ENCODE measurements around the gene ASPSCR1. TPM values are rescaled to one million over a fixed set of nuclear protein-coding genes. Genes with fewer than 3 reads are reported as not detected.

Gene ASPSCR1
- total and polyA plus RNA-seq, 2 of the 4 experiments (the other 2 are of a cell fraction) = 7.2 to 17.2 TPM

GRCh38 chr17:81940538-81941483 lies 36.6 kb upstream of the ASPSCR1 start:
- H3K9ac ChIP-seq (ENCODE audit: low read depth, low read length) = no peak overlapping the region
- 89% methylated on average over 46 of the region's 56 CpGs; no CpG with 5 or more reads in 1 of the 2 experiments for WGBS, 2 experiments (ENCODE audit: extremely low coverage in 2 of 2, insufficient read length in 1 of 2)

More at GRCh38 chr17:81940538-81941483, 36.6 kb upstream of the ASPSCR1 start:
- ATAC-seq (ENCODE audit: low read depth) (no peak), DNase-seq (no peak)
- in situ Hi-C loops (cut with MboI; ENCODE audit: low sequenced_read_pairs) = no loop called here
- TF ChIP-seq USF2 (IDR thresholded peaks at IDR 0.05; ENCODE audit: low read depth, low read length) = no peak
- no peak for TF ChIP-seq CTCF (conservative IDR thresholded peaks at IDR 0.05; ENCODE audit: low read depth, low read length)
- TF ChIP-seq RCOR1 (IDR thresholded peaks at IDR 0.05; ENCODE audit: insufficient replicate concordance, low read length) = no peak
- TF ChIP-seq POLR2A (IDR thresholded peaks at IDR 0.05; ENCODE audit: low read depth, low read length) = no peak
- no peak for TF ChIP-seq BHLHE40 (IDR thresholded peaks at IDR 0.05; ENCODE audit: low read depth, low read length)
- no peak for TF ChIP-seq NFE2L2 (IDR thresholded peaks at IDR 0.05; ENCODE audit: low read depth, low read length)
- TF ChIP-seq SMC3 (IDR thresholded peaks at IDR 0.05; ENCODE audit: low read depth, low read length) = no peak
- TF ChIP-seq RAD21 (IDR thresholded peaks at IDR 0.05; ENCODE audit: low read length) = no peak
- TF ChIP-seq RFX5 (IDR thresholded peaks at IDR 0.05; ENCODE audit: low read depth, low read length) = no peak
- TF ChIP-seq MAZ (IDR thresholded peaks at IDR 0.05; ENCODE audit: borderline replicate concordance, low read depth, low read length) = no peak
- TF ChIP-seq FOS (IDR thresholded peaks at IDR 0.05; ENCODE audit: low read depth, low read length) = no peak
- no peak for TF ChIP-seq CEBPB (IDR thresholded peaks at IDR 0.05; ENCODE audit: low read depth, low read length)
- no peak overlapping the region for H2BK120ac ChIP-seq (ENCODE audit: low read depth, low read length)
- H3K18ac ChIP-seq (ENCODE audit: low read depth, low read length) = no peak overlapping the region
- H3K4ac ChIP-seq (ENCODE audit: low read depth, low read length) = no peak overlapping the region
- BruUV-seq (replicated peaks) = no TSS peak
- no peaks in the 10 kb centered on the region for H3K9me3 ChIP-seq (ENCODE audit: control insufficient read depth, insufficient read depth, low read length)
- H2BK5ac ChIP-seq (ENCODE audit: low read depth, low read length, poor library complexity, severe bottlenecking) = no peak overlapping the region
- peaks cover 25% of the 10 kb centered on the region for H3K27me3 ChIP-seq (ENCODE audit: control insufficient read depth, insufficient read depth, low read length)
- H4K8ac ChIP-seq (ENCODE audit: low read depth in 2 of 2, low read length in 2 of 2) = no peak overlapping the region
- H3K36me3 ChIP-seq (ENCODE audit: control insufficient read depth, insufficient read depth, low read length) = no peaks in the 10 kb centered on the region
- peaks cover 7 to 12% of the 10 kb centered on the region in 2 experiments for H3K79me1 ChIP-seq (ENCODE audit: low read depth in 1 of 2, low read length in 2 of 2)
- no peak overlapping the region for H4K91ac ChIP-seq (ENCODE audit: insufficient read depth, low read depth, low read length)
- no peak overlapping the region for H3K27ac ChIP-seq (ENCODE audit: insufficient read depth, low read length)
- ChIA-PET CTCF (no interaction called here), POLR2A (ENCODE audit: unreplicated experiment) (no interaction called here)
- H2BK15ac ChIP-seq (ENCODE audit: low read depth, low read length) = no peak overlapping the region
- H3K4me1 ChIP-seq (ENCODE audit: control insufficient read depth, insufficient read depth, low read length) = peaks cover 4% of the 10 kb centered on the region
- no peak overlapping the region for H3K4me2 ChIP-seq (ENCODE audit: low read depth, low read length)
- no peak overlapping the region for H3K56ac ChIP-seq (ENCODE audit: extremely low read depth, insufficient read depth, low read length)
- H3K4me3 ChIP-seq (ENCODE audit: insufficient read depth, low read depth, low read length) = no peak overlapping the region
- no peak overlapping the region for H2BK20ac ChIP-seq (ENCODE audit: low read depth, low read length)
- no peak overlapping the region for H2AK5ac ChIP-seq (ENCODE audit: low read depth, low read length)
- no peaks in the 10 kb centered on the region; the same call in 1 of the 2 replicates for H4K20me1 ChIP-seq (ENCODE audit: insufficient read depth, low read length)
- no peak overlapping the region for H2AFZ ChIP-seq (replicated peaks; ENCODE audit: low read length, poor library complexity)
- intact Hi-C loops (cut with micrococcal nuclease) = no loop called here
- no peak overlapping the region for H3K14ac ChIP-seq (replicated peaks; ENCODE audit: low read depth, low read length)
- H3K9me1 ChIP-seq (ENCODE audit: insufficient read depth, low read length) = no peaks in the 10 kb centered on the region; the same call in 1 of the 2 replicates
- no peak overlapping the region for H4K5ac ChIP-seq (ENCODE audit: low read depth, low read length)
- H3K23ac ChIP-seq (ENCODE audit: low read depth, low read length) = no peak overlapping the region
- no peak overlapping the region for H2AK9ac ChIP-seq (replicated peaks; ENCODE audit: low read depth, low read length, poor library complexity)
- dilution Hi-C loops (cut with HindIII; ENCODE audit: low sequenced_read_pairs, unreplicated experiment) = no loop called here
